ENCODE data around the gene LIN28B.

Gene LIN28B

GRCh38 chr6:105014954-105015353, 58.0 kb downstream of the LIN28B start:
- no peak for FAIRE-seq

- FAIRE-seq: no peak
Measured at GRCh38 chr6:105015482-105015881, 58.6 kb downstream of the LIN28B start.

GRCh38 chr6:105019285-105019684, 62.4 kb downstream of the LIN28B start:
- FAIRE-seq: no peak

GRCh38 chr6:105021399-105021798, 64.5 kb downstream of the LIN28B start:
- no peak for FAIRE-seq

GRCh38 chr6:105022416-105022815, 65.5 kb downstream of the LIN28B start:
- no peak for FAIRE-seq

- no peak for FAIRE-seq
Measured at GRCh38 chr6:105024803-105025202, 67.9 kb downstream of the LIN28B start.

GRCh38 chr6:105028898-105029297, 72.0 kb downstream of the LIN28B start:
- FAIRE-seq: no peak

GRCh38 chr6:105029581-105029980, 72.7 kb downstream of the LIN28B start:
- FAIRE-seq: no peak

GRCh38 chr6:105034470-105034869, 77.6 kb downstream of the LIN28B start:
- no peak for FAIRE-seq

- no peak for FAIRE-seq
Measured at GRCh38 chr6:105035299-105035698, 78.4 kb downstream of the LIN28B start.

GRCh38 chr6:105036351-105036750, 79.4 kb downstream of the LIN28B start:
- no peak for FAIRE-seq

- FAIRE-seq: no peak
Measured at GRCh38 chr6:105038259-105038658, 81.4 kb downstream of the LIN28B start.

GRCh38 chr6:105041880-105042279, 85.0 kb downstream of the LIN28B start:
- FAIRE-seq: no peak

- FAIRE-seq: no peak
Measured at GRCh38 chr6:105042648-105043047, 85.7 kb downstream of the LIN28B start.

- FAIRE-seq: no peak
Measured at GRCh38 chr6:105043979-105044378, 87.1 kb downstream of the LIN28B start.

GRCh38 chr6:105045526-105045925, 88.6 kb downstream of the LIN28B start:
- no peak for FAIRE-seq

GRCh38 chr6:105051941-105052471, 95.1 kb downstream of the LIN28B start:
- no peak for FAIRE-seq

- no peak for FAIRE-seq
Measured at GRCh38 chr6:105056646-105057045, 99.7 kb downstream of the LIN28B start.

- no peak for FAIRE-seq
Measured at GRCh38 chr6:105057160-105057559, 100.3 kb downstream of the LIN28B start.

- no peak for FAIRE-seq
Measured at GRCh38 chr6:105058316-105058715, 101.4 kb downstream of the LIN28B start.

GRCh38 chr6:105058846-105059245, 101.9 kb downstream of the LIN28B start:
- FAIRE-seq: no peak

- FAIRE-seq: no peak
Measured at GRCh38 chr6:105066233-105066632, 109.3 kb downstream of the LIN28B start.

- no peak for FAIRE-seq
Measured at GRCh38 chr6:105066836-105067235, 109.9 kb downstream of the LIN28B start.

- no peak for FAIRE-seq
Measured at GRCh38 chr6:105067329-105067728, 110.4 kb downstream of the LIN28B start.

- FAIRE-seq: no peak
Measured at GRCh38 chr6:105068407-105068806, 111.5 kb downstream of the LIN28B start.

Data from TTC549 (cell line).